ENCODE measurements around the gene GOLGA7B. TPM values are rescaled to one million over a fixed set of nuclear protein-coding genes. Genes with fewer than 3 reads are reported as not detected.

The GOLGA7B gene
- total RNA-seq, 4 donors from 2014 or later: 0.14 to 0.16 TPM; not detected in 2

DNA sequence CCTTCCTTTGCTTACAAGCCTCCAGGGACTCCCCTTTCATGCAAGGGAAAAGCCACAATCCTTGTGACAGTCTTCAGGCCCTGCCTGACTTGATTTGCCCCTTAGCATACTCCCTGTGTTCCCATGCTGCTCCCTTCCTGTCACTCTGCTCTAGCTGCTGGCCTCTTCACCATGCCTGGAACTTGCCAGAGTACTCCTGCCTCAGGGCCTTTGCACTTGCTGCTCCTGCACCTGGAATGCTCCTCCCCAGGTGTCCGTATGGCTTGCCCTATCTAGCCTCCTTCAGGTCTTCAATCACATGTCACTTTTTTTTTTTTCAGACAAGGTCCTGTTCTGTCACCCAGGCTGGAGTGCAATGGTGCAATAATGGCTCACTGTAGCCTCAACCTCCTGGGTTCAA lies 22.8 kb upstream of the GOLGA7B start:
- intact Hi-C loops (cut with DNase I; ENCODE audit: low total_unique reads): no loop called here

DNA sequence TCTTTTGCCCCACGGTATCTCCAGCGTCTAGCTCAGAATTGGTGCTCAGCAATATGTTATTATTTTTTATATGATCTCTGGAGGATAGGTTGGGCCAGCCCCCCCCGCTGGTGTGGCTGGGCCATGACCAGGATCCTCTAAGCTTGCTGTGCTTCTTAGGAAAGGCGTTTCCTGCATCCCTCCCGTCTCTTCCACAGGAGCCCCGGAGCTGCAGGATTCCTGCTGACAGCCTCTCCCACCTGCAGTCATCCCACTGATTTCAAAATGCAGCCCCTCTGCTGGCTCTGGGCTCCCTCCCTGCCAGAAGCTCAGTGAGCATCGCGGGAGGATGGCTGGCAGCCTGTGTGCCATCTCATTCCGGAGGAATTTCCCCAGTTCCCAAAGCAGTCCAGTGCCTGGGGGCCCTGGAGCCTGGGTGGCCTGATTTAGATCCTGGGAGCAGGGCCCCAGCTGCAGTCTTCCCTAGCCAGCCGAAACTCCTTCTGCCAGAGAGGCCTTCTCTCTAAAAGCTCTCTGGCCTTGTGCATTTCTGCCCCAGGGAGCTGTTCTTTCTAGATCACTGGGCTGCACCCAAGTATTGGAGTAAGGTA lies 21.8 kb upstream of the GOLGA7B start:
- in situ Hi-C loops (cut with MboI; ENCODE audit: low pct_ligation_motif_present in 1 of 4, low pct_unique_long_range_greater_than_20kb in 1 of 4, low sequenced_read_pairs in 3 of 4) (no loop called here), intact Hi-C loops (cut with DNase I; ENCODE audit: low total_unique reads) (no loop called here)
- Histone ChIP-seq H3K4me1 (no peaks in the 10 kb centered on the region), H3K4me3 (no peak overlapping the region), H3K36me3 (no peaks in the 10 kb centered on the region), H3K27me3 (no peaks in the 10 kb centered on the region), H3K27ac (no peak overlapping the region), H3K9me3 (no peaks in the 10 kb centered on the region)
- DNase-seq: no peak
- 38 to 67% methylated on average over 4 to 10 of the region's 10 CpGs for whole genome bisulfite sequencing, 2 donors (ENCODE audit: low coverage in 1 of 2)
- TF ChIP-seq, protein P1, sequence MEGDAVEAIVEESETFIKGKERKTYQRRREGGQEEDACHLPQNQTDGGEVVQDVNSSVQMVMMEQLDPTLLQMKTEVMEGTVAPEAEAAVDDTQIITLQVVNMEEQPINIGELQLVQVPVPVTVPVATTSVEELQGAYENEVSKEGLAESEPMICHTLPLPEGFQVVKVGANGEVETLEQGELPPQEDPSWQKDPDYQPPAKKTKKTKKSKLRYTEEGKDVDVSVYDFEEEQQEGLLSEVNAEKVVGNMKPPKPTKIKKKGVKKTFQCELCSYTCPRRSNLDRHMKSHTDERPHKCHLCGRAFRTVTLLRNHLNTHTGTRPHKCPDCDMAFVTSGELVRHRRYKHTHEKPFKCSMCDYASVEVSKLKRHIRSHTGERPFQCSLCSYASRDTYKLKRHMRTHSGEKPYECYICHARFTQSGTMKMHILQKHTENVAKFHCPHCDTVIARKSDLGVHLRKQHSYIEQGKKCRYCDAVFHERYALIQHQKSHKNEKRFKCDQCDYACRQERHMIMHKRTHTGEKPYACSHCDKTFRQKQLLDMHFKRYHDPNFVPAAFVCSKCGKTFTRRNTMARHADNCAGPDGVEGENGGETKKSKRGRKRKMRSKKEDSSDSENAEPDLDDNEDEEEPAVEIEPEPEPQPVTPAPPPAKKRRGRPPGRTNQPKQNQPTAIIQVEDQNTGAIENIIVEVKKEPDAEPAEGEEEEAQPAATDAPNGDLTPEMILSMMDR (IDR thresholded peaks at IDR 0.05): no peak
- TF ChIP-seq EP300 (IDR thresholded peaks at IDR 0.05; ENCODE audit: low read depth): no peak
- TF ChIP-seq POLR2AphosphoS5 (IDR thresholded peaks at IDR 0.05): no peak
- no peak for TF ChIP-seq POLR2A (IDR thresholded peaks at IDR 0.05)

More for the DNA sequence above, 22.8 kb upstream of the GOLGA7B start:
- H3K27me3 ChIP-seq: peaks cover 2% of the 10 kb centered on the region
- no peak for TF ChIP-seq POLR2AphosphoS5 (IDR thresholded peaks at IDR 0.05)
- no peak for TF ChIP-seq POLR2A (IDR thresholded peaks at IDR 0.05)
- TF ChIP-seq, protein P1 (IDR thresholded peaks at IDR 0.05): no peak
- TF ChIP-seq EP300 (IDR thresholded peaks at IDR 0.05; ENCODE audit: low read depth): no peak
- in situ Hi-C loops (cut with MboI; ENCODE audit: low pct_ligation_motif_present in 1 of 4, low pct_unique_long_range_greater_than_20kb in 1 of 4, low sequenced_read_pairs in 3 of 4): no loop called here
- H3K9me3 ChIP-seq: no peaks in the 10 kb centered on the region
- H3K27ac ChIP-seq: no peak overlapping the region
- 81 to 100% methylated on average over 1 of the region's 1 CpG for WGBS, 2 donors (ENCODE audit: low coverage in 1 of 2)
- H3K4me1 ChIP-seq: no peaks in the 10 kb centered on the region
- no peaks in the 10 kb centered on the region for H3K36me3 ChIP-seq
- H3K4me3 ChIP-seq: no peak overlapping the region
- DNase-seq: no peak

DNA sequence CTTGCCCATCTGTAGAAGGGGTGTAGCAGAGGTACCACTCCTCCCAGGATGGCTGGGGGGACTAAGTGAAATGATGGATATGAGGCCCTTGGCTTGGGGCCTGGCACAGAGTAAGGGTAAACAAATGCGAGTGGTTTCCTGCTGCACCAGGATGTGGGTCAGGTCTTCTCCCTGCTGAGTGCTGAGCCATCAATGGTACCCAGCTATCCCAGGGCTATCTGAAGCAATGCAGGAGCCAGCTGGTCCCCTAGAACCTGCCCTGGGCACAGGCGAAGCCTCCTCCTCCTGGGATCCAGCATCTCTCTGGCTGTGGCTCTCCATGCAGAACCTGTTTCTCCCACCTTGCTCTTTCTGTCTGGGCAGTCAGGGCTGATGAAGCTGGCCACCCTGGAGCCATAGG lies 20.9 kb upstream of the GOLGA7B start:
- H3K9me3 ChIP-seq: no peaks in the 10 kb centered on the region
- no peaks in the 10 kb centered on the region for H3K36me3 ChIP-seq
- DNase-seq: no peak
- H3K4me1 ChIP-seq: no peaks in the 10 kb centered on the region
- H3K27me3 ChIP-seq: no peaks in the 10 kb centered on the region
- H3K4me3 ChIP-seq: no peak overlapping the region
- in situ Hi-C loops (cut with MboI; ENCODE audit: low pct_ligation_motif_present in 1 of 4, low pct_unique_long_range_greater_than_20kb in 1 of 4, low sequenced_read_pairs in 3 of 4) (no loop called here), intact Hi-C loops (cut with DNase I; ENCODE audit: low total_unique reads) (no loop called here)
- TF ChIP-seq POLR2A (IDR thresholded peaks at IDR 0.05) (no peak), POLR2AphosphoS5 (IDR thresholded peaks at IDR 0.05) (no peak), EP300 (IDR thresholded peaks at IDR 0.05; ENCODE audit: low read depth) (no peak)
- TF ChIP-seq, protein P1 (IDR thresholded peaks at IDR 0.05): no peak
- no peak overlapping the region for H3K27ac ChIP-seq
- WGBS, 2 donors (ENCODE audit: low coverage in 1 of 2): 55% methylated on average over 2 of the region's 2 CpGs; no CpG with 5 or more reads in 1 of the 2 donors

DNA sequence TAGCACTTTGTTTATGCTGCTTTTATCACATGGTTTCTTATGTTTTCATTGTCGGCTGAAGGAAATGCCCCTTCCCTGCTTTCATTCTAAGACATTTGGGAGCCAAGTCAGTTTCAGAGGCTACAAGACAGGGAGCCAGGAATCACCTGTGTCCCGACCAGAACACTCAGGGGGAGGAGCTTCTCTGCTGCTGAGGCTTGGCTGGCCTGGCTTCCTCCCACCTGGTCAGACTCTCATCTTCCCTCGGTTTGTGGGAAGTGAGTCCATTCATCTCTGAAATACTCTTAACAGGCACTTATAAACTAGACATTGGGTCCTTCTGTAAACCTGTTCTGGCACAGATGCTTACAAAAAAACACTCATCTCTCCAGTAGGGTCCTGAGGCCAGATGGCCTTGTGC lies 19.6 kb upstream of the GOLGA7B start:
- Histone ChIP-seq H3K4me1 (no peaks in the 10 kb centered on the region), H3K9me3 (no peaks in the 10 kb centered on the region), H3K4me3 (no peak overlapping the region), H3K27me3 (no peaks in the 10 kb centered on the region), H3K27ac (no peak overlapping the region), H3K36me3 (no peaks in the 10 kb centered on the region)
- in situ Hi-C loops (cut with MboI; ENCODE audit: low pct_ligation_motif_present in 1 of 4, low pct_unique_long_range_greater_than_20kb in 1 of 4, low sequenced_read_pairs in 3 of 4): no loop called here
- WGBS, 2 donors (ENCODE audit: low coverage in 1 of 2): 0 to 20% methylated on average over 1 to 3 of the region's 3 CpGs
- DNase-seq: no peak
- TF ChIP-seq POLR2A (IDR thresholded peaks at IDR 0.05) (no peak), POLR2AphosphoS5 (IDR thresholded peaks at IDR 0.05) (no peak), EP300 (IDR thresholded peaks at IDR 0.05; ENCODE audit: low read depth) (no peak)
- TF ChIP-seq, protein P1 (IDR thresholded peaks at IDR 0.05): no peak
- intact Hi-C loops (cut with DNase I; ENCODE audit: low total_unique reads): no loop called here

All from transverse colon (tissue), 4 donors.